Upper lobe of left lung (tissue), 6 donors: ENCODE data around the gene MAST4. TPM values are rescaled to one million over a fixed set of nuclear protein-coding genes. Genes with fewer than 3 reads are reported as not detected.
A peak's percentile ranks its signal among the peaks of the same experiment; 100 is the strongest.

Experiments used
- ATAC-seq, 2 donors: fragments of 200-7000 bp; cut with Tn5 transposase; one replicate each; pipeline ENCODE4 v1.9.1; 2022; ENCODE audit warnings: mild to moderate bottlenecking in 2 of 2, moderate library complexity in 2 of 2; ENCODE audit not compliant: low FRiP score in 2 of 2
- DNase-seq, 2 donors: peaks; one replicate each; pipeline ENCODE4 v3.0.0-alpha.2; 2019 to 2020
- H3K27ac ChIP-seq, 4 donors: fragments of 200-600 bp; sonication (generic); one replicate each; pipeline ENCODE4 v1.5.1; 2016 to 2019
- H3K27me3 ChIP-seq, 4 donors: fragments of 200-600 bp; sonication (generic); one replicate each; pipeline ENCODE4 v1.5.1; 2017 to 2019
- H3K36me3 ChIP-seq, 4 donors: fragments of 200-600 bp; sonication (generic); one replicate each; pipeline ENCODE4 v1.5.1; 2016 to 2019
- H3K4me1 ChIP-seq, 4 donors: fragments of 200-600 bp; sonication (generic); one replicate each; pipeline ENCODE4 v1.5.1; 2018 to 2019
- H3K4me3 ChIP-seq, 4 donors: fragments of 200-600 bp; sonication (generic); one replicate each; pipeline ENCODE4 v1.5.1; 2017 to 2019; ENCODE audit warnings: mild to moderate bottlenecking in 2 of 4, moderate library complexity in 1 of 4
- H3K9me3 ChIP-seq, 4 donors: fragments of 200-600 bp; sonication (generic); one replicate each; pipeline ENCODE4 v1.5.1; 2018 to 2019
- CTCF ChIP-seq, 6 experiments: fragments of 450-650 bp in 4 of 6; fragments of 200-600 bp in 2 of 6; sonication (generic) in 2 of 6; IDR thresholded peaks; one replicate each; pipeline ENCODE4 v1.5.1; 2016 to 2019; ENCODE audit warnings: antibody characterized with exemption in 6 of 6
- EP300 ChIP-seq, 4 donors: sonication (generic); formaldehyde crosslinking; IDR thresholded peaks; one replicate each; pipeline ENCODE4 v1.5.1; 2017; ENCODE audit warnings: antibody characterized with exemption in 4 of 4, control low read depth in 2 of 4
- POLR2A ChIP-seq, 4 donors: fragments of 450-650 bp; IDR thresholded peaks; one replicate each; pipeline ENCODE4 v1.5.1; 2016 to 2017; ENCODE audit warnings: antibody characterized with exemption in 4 of 4, mild to moderate bottlenecking in 2 of 4
- POLR2AphosphoS5 ChIP-seq, 2 donors: sonication (generic); formaldehyde crosslinking; IDR thresholded peaks; one replicate each; pipeline ENCODE4 v1.5.1; 2017; ENCODE audit warnings: antibody characterized with exemption in 2 of 2
- WGBS, 2 donors: methylation state at CpG; one replicate each; pipeline ENCODE4 v1.1.5; 2017 to 2018; 5-methylcytosine and 5-hydroxymethylcytosine counted together
- total RNA-seq, 6 donors: library from RNA; depleted of rRNA in 4 of 6; stranded (reverse); fragments of >200 nt in 4 of 6; gene quantifications; one replicate each; pipeline versions ENCODE4 v1.1.0 to v1.2.1, GENCODE V29; 2016 to 2021
- donor health status: DM: no; HTN: no; CAD: no; lungs with moderate emphysema.
- donor health status: DM: no; HTN: yes; CAD: no; lungs with severe emphysema.

MAST4 gene
- total RNA-seq, 6 donors from 2014 or later: 44.8 to 229 (median 66.4) TPM

GRCh38 chr5:67143549-67143948 is 547.4 kb downstream of the MAST4 start:
- Histone ChIP-seq H3K27ac (no peak overlapping the region), H3K36me3 (peaks cover 16 to 74% (median 42%) of the 10 kb centered on the region in 4 donors), H3K9me3 (no peaks in the 10 kb centered on the region), H3K4me3 (no peak overlapping the region), H3K27me3 (no peaks in the 10 kb centered on the region), H3K4me1 (no peaks in the 10 kb centered on the region)
- ATAC-seq (no peak), DNase-seq (no peak)
- WGBS, 2 donors: 94 to 96% methylated on average over 2 of the region's 2 CpGs
- TF ChIP-seq EP300 (IDR thresholded peaks at IDR 0.05) (no peak), POLR2A (IDR thresholded peaks at IDR 0.05) (no peak), POLR2AphosphoS5 (IDR thresholded peaks at IDR 0.05) (no peak), CTCF (IDR thresholded peaks at IDR 0.05) (no peak)

GRCh38 chr5:67144183-67144639 is 548.0 kb downstream of the MAST4 start:
- H3K27me3 ChIP-seq: no peaks in the 10 kb centered on the region
- H3K27ac ChIP-seq: no peak overlapping the region
- no peak overlapping the region for H3K4me3 ChIP-seq
- TF ChIP-seq POLR2A (IDR thresholded peaks at IDR 0.05) (no peak), CTCF (IDR thresholded peaks at IDR 0.05) (no peak), POLR2AphosphoS5 (IDR thresholded peaks at IDR 0.05) (no peak), EP300 (IDR thresholded peaks at IDR 0.05) (no peak)
- H3K9me3 ChIP-seq: no peaks in the 10 kb centered on the region
- ATAC-seq (no peak), DNase-seq (no peak)
- peaks cover 16 to 70% (median 40%) of the 10 kb centered on the region in 4 donors for H3K36me3 ChIP-seq
- 89 to 96% methylated on average over 2 of the region's 2 CpGs for WGBS, 2 donors
- no peaks in the 10 kb centered on the region for H3K4me1 ChIP-seq

DNA sequence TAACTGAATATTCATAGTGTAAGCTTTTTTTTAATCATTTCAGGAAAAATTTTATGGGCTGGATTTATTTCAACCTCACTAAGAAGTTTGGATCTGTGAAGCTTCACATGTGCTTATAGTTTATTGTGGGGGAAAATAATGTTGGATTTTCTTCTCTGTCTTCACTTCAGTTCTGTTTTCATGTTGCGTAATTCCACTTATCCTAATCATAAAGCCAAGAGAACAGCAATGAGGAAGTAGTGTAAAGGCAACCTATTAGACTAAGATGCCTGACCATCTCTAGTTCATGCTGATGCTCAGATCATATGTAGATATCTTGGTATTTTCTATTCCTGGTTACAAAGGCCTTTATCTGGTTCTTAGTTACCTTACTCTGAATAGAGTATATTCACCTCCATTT is 550.4 kb downstream of the MAST4 start:
- WGBS, 2 donors: 77 to 90% methylated on average over 1 of the region's 1 CpG
- H3K27ac ChIP-seq: no peak overlapping the region
- TF ChIP-seq EP300 (IDR thresholded peaks at IDR 0.05) (no peak), POLR2A (IDR thresholded peaks at IDR 0.05) (no peak), POLR2AphosphoS5 (IDR thresholded peaks at IDR 0.05) (no peak), CTCF (IDR thresholded peaks at IDR 0.05) (no peak)
- no peaks in the 10 kb centered on the region for H3K27me3 ChIP-seq
- peaks cover 0 to 3% (median 0%) of the 10 kb centered on the region in 4 donors for H3K4me1 ChIP-seq
- H3K9me3 ChIP-seq: no peaks in the 10 kb centered on the region
- DNase-seq: no peak
- peaks cover 16 to 82% (median 43%) of the 10 kb centered on the region in 4 donors for H3K36me3 ChIP-seq
- ATAC-seq: no peak
- H3K4me3 ChIP-seq: no peak overlapping the region

- DNase-seq (no peak), ATAC-seq (no peak)
- TF ChIP-seq EP300 (IDR thresholded peaks at IDR 0.05): no peak
- TF ChIP-seq CTCF (IDR thresholded peaks at IDR 0.05): no peak
- TF ChIP-seq POLR2AphosphoS5 (IDR thresholded peaks at IDR 0.05): no peak
- no peak for TF ChIP-seq POLR2A (IDR thresholded peaks at IDR 0.05)
- Histone ChIP-seq H3K4me3 (no peak overlapping the region), H3K9me3 (no peaks in the 10 kb centered on the region), H3K36me3 (peaks cover 16 to 80% (median 41%) of the 10 kb centered on the region in 4 donors), H3K4me1 (peaks cover 0 to 3% (median 0%) of the 10 kb centered on the region in 4 donors), H3K27me3 (no peaks in the 10 kb centered on the region), H3K27ac (no peak overlapping the region)
- 87 to 89% methylated on average over 4 of the region's 4 CpGs for WGBS, 2 donors
Observed at GRCh38 chr5:67146981-67147380, 550.8 kb downstream of the MAST4 start.

DNA sequence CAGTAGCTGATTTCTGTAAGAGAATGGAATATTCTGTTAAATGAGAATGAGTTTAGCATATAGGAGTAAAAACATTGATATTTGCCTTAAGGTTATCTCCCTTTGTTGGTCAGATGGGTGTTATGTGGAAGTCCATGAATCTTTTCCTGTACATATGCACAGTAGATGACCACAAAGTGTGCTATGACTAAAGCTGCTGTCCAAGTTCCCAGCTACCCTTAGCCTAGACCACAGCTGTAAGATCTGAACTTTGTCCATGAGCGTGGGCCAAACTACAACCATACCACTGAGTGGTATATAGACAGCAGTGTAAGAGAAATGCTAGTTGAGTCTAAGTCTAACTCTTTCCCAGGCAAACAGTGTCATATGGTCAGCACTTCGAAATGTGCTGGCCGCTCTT is 551.6 kb downstream of the MAST4 start:
- DNase-seq (no peak), ATAC-seq (no peak)
- H3K27me3 ChIP-seq: no peaks in the 10 kb centered on the region
- 91 to 100% methylated on average over 3 of the region's 3 CpGs for WGBS, 2 donors
- H3K36me3 ChIP-seq: peaks cover 13 to 78% (median 37%) of the 10 kb centered on the region in 4 donors
- H3K4me3 ChIP-seq: no peak overlapping the region
- no peaks in the 10 kb centered on the region for H3K9me3 ChIP-seq
- H3K27ac ChIP-seq: peak overlapping the region in 1 of 4 donors; percentile 27
- TF ChIP-seq POLR2A (IDR thresholded peaks at IDR 0.05): no peak
- no peak for TF ChIP-seq EP300 (IDR thresholded peaks at IDR 0.05)
- no peak for TF ChIP-seq CTCF (IDR thresholded peaks at IDR 0.05)
- TF ChIP-seq POLR2AphosphoS5 (IDR thresholded peaks at IDR 0.05): no peak
- H3K4me1 ChIP-seq: peaks cover 0 to 3% (median 0%) of the 10 kb centered on the region in 4 donors
